GM18520 (cell line): ENCODE results near the gene TMEM144.

Experiments
- ATAC-seq: cut with Tn5 transposase; IDR thresholded peaks from one replicate; pipeline ENCODE4 v1.9.1; 2021; ENCODE audit not compliant: unreplicated experiment

TMEM144 gene

GRCh38 chr4:158209825-158210807 lies at the start of gene TMEM144:
Gene TMEM144, plus strand, starts transcription at chr4:158210486. Its CDS starts 2,182 bp downstream, at chr4:158212668.
- ATAC-seq: peak; percentile 85

- no peak for ATAC-seq
Observed at GRCh38 chr4:158161551-158162354, 48.5 kb upstream of the TMEM144 start.

- no peak for ATAC-seq
Observed at GRCh38 chr4:158162631-158163030, 47.7 kb upstream of the TMEM144 start.

- ATAC-seq: no peak
Observed at GRCh38 chr4:158163941-158164767, 46.1 kb upstream of the TMEM144 start.

- no peak for ATAC-seq
Observed at GRCh38 chr4:158164768-158165213, 45.5 kb upstream of the TMEM144 start.

- ATAC-seq: no peak
Observed at GRCh38 chr4:158166701-158167100, 43.6 kb upstream of the TMEM144 start.

- ATAC-seq: no peak
Observed at GRCh38 chr4:158168606-158169005, 41.7 kb upstream of the TMEM144 start.

- no peak for ATAC-seq
Observed at GRCh38 chr4:158169506-158169905, 40.8 kb upstream of the TMEM144 start.

- no peak for ATAC-seq
Observed at GRCh38 chr4:158169931-158170690, 40.2 kb upstream of the TMEM144 start.

GRCh38 chr4:158170691-158171561 lies 39.4 kb upstream of the TMEM144 start:
- ATAC-seq: no peak

- ATAC-seq: peak; percentile 35
Observed at GRCh38 chr4:158172261-158173258, 37.7 kb upstream of the TMEM144 start, which contains the start of gene GASK1B. Gene GASK1B, minus strand, starts transcription at chr4:158173025. Its CDS starts 1,650 bp downstream, at chr4:158171375.

GRCh38 chr4:158176108-158176507 lies 34.2 kb upstream of the TMEM144 start:
- ATAC-seq: no peak

GRCh38 chr4:158176776-158177175 lies 33.5 kb upstream of the TMEM144 start:
- no peak for ATAC-seq

GRCh38 chr4:158179465-158179864 lies 30.8 kb upstream of the TMEM144 start:
- ATAC-seq: no peak

- no peak for ATAC-seq
Observed at GRCh38 chr4:158181906-158182305, 28.4 kb upstream of the TMEM144 start.

GRCh38 chr4:158182736-158183135 lies 27.6 kb upstream of the TMEM144 start:
- ATAC-seq: no peak

- no peak for ATAC-seq
Observed at GRCh38 chr4:158186815-158187214, 23.5 kb upstream of the TMEM144 start.

GRCh38 chr4:158189422-158189821 lies 20.9 kb upstream of the TMEM144 start:
- no peak for ATAC-seq
